K562 (cell line): Measurements from ENCODE around the gene NPR1. TPM values are rescaled to one million over a fixed set of nuclear protein-coding genes. Genes with fewer than 3 reads are reported as not detected.
A peak's percentile ranks its signal among the peaks of the same experiment; 100 is the strongest.

Source experiments
- ARID2 ChIP-seq: fragments of 450-650 bp; IDR thresholded peaks from 2 replicates; pipeline ENCODE4 v1.6.1; 2017; ENCODE audit warnings: antibody characterized with exemption, mild to moderate bottlenecking
- FUS ChIP-seq: fragments of 200-400 bp; formaldehyde crosslinking; optimal IDR thresholded peaks from 2 replicates; pipeline ENCODE3; 2017; ENCODE audit warnings: low read depth, low read length
- LCOR ChIP-seq: sonication (generic); formaldehyde crosslinking; IDR thresholded peaks from 2 replicates; pipeline ENCODE4 v1.8.0; 2022; ENCODE audit warnings: mild to moderate bottlenecking, missing genetic modification reagents
- NKRF ChIP-seq: fragments of 450-650 bp; IDR thresholded peaks from 2 replicates; pipeline ENCODE4 v1.6.1; 2016; ENCODE audit warnings: borderline replicate concordance
- NRF1 ChIP-seq, 2 experiments: fragments of 450-650 bp; IDR thresholded peaks in 1 of 2; conservative IDR thresholded peaks in 1 of 2; 2 replicates each; pipeline ENCODE4 v1.6.1; 2014; ENCODE audit warnings: mild to moderate bottlenecking in 2 of 2
- RBM25 ChIP-seq: fragments of 200-400 bp; formaldehyde crosslinking; IDR thresholded peaks from 2 replicates; pipeline ENCODE4 v1.6.1; 2018; ENCODE audit warnings: low read length, low read depth, moderate library complexity; ENCODE audit not compliant: severe bottlenecking
- SOX6 ChIP-seq: fragments of 450-650 bp; IDR thresholded peaks from 2 replicates; pipeline ENCODE4 v1.6.1; 2014; ENCODE audit warnings: mild to moderate bottlenecking
- TRIM24 ChIP-seq, 2 experiments: fragments of 450-650 bp; IDR thresholded peaks; 2 replicates each; pipeline ENCODE4 v1.6.1; 2016
- YY1 ChIP-seq, 3 experiments: IDR thresholded peaks; 2 replicates each; pipeline ENCODE4 v1.6.1; 2011; ENCODE audit warnings: low read length in 2 of 3, mild to moderate bottlenecking in 2 of 3, moderate library complexity in 2 of 3, borderline replicate concordance in 1 of 3, control low read depth in 1 of 3, low read depth in 1 of 3; ENCODE audit not compliant: insufficient read depth in 3 of 3, insufficient replicate concordance in 2 of 3, control insufficient read depth in 1 of 3, insufficient read length in 1 of 3; ENCODE audit errors: extremely low read depth in 1 of 3
- ZNF197 ChIP-seq: fragments of 200-800 bp; sonication (Bioruptor generic); IDR thresholded peaks from 2 replicates; pipeline ENCODE4 v1.6.1; 2016; ENCODE audit warnings: low read depth, missing genetic modification characterization, missing compliant biosample characterization
- ZNF511 ChIP-seq: sonication (generic); formaldehyde crosslinking; IDR thresholded peaks from 2 replicates; pipeline ENCODE4 v1.8.0; 2022; ENCODE audit warnings: mild to moderate bottlenecking, missing genetic modification reagents
- ZNF584 ChIP-seq: fragments of 200-800 bp; sonication (Bioruptor generic); IDR thresholded peaks from 2 replicates; pipeline ENCODE4 v1.6.1; 2016; ENCODE audit warnings: low read depth, mild to moderate bottlenecking, missing genetic modification characterization, missing compliant biosample characterization
- ZNF76 ChIP-seq: fragments of 250-450 bp; sonication (Bioruptor Pico); IDR thresholded peaks from 2 replicates; pipeline ENCODE4 v1.4.0; 2020; ENCODE audit warnings: mild to moderate bottlenecking, moderate library complexity, borderline replicate concordance
- ZNF830 ChIP-seq: fragments of 250-450 bp; sonication (Bioruptor Pico); IDR thresholded peaks from 2 replicates; pipeline ENCODE4 v1.5.0; 2021; ENCODE audit warnings: mild to moderate bottlenecking
- polyA plus RNA-seq, 8 experiments: library from polyadenylated mRNA; depleted of rRNA in 4 of 8; stranded (reverse) in 5 of 8; unstranded in 3 of 8; fragments of >200 nt; fragmentation: Nextera tagmentation in 2 of 8; fragmentation: Illumina TruSeq in 1 of 8; extraction: Ambion mirVana in 2 of 8; extraction: Trizol in 1 of 8; gene quantifications; 2 replicates each; pipeline versions ENCODE4 v1.2.1 to v1.2.3, GENCODE V29; 2011 to 2014; ENCODE audit warnings: inconsistent platforms in 1 of 8, missing spikeins in 1 of 8
- total RNA-seq, 7 experiments: library from RNA; depleted of rRNA in 6 of 7; stranded (reverse); fragments of >200 nt in 6 of 7; fragmentation: Illumina TruSeq in 2 of 7; extraction: Trizol in 2 of 7; gene quantifications; 2 replicates each; pipeline versions ENCODE4 v1.2.1 to v1.2.3, GENCODE V29; 2011 to 2021; ENCODE audit warnings: low replicate concordance in 1 of 7

The NPR1 gene
- total and polyA plus RNA-seq, 9 of the 15 experiments (the other 6 are each of a cell fraction or from before 2014, with no cell fraction given) = 0.05 to 0.16 (median 0.06) TPM; not detected in 6

- TF ChIP-seq TRIM24 (IDR thresholded peaks at IDR 0.05) (no peak), YY1 (IDR thresholded peaks at IDR 0.05; ENCODE audit: borderline replicate concordance in 1 of 3, control insufficient read depth in 1 of 3, extremely low read depth in 1 of 3, insufficient read depth in 3 of 3, insufficient read length in 1 of 3, insufficient replicate concordance in 2 of 3, low read depth in 1 of 3, low read length in 2 of 3) (no peak), FUS (no peak), NRF1 (conservative IDR thresholded peaks at IDR 0.05 in 1 of 2, IDR thresholded peaks at IDR 0.05 in 1 of 2) (peak; percentile 31 to 52), ZNF511 (CRISPR knock-in tag) (0 out of 2 replicates have a peak, but pooled peaks have one; percentile 22), ZNF830 (0 out of 2 replicates have a peak, but pooled peaks have one; percentile 47), NKRF (peak; percentile 60; the same call in 1 of the 2 replicates), RBM25 (no peak), LCOR (CRISPR knock-in tag) (0 out of 2 replicates have a peak, but pooled peaks have one; percentile 35), ZNF76 (CRISPR knock-in tag) (no peak), ARID2 (no peak), ZNF584 (no peak), SOX6 (no peak), ZNF197 (no peak)
Measured at GRCh38 chr1:153728305-153729066, 50.0 kb downstream of the NPR1 start (continued).
